Naive B cell (primary cell): ENCODE measurements around the gene FBXW11. TPM values are rescaled to one million over a fixed set of nuclear protein-coding genes. Genes with fewer than 3 reads are reported as not detected.
"Not testable (repeated sequence)": the region's sequence is repeated elsewhere in the genome, so short reads cannot be mapped to it uniquely, and the experiment has no call there.

Source experiments
- ATAC-seq, 2 donors: fragments of 150-1000 bp; cut with Tn5 transposase; 2 replicates each; pipeline ENCODE4 v1.10.0; 2021; ENCODE audit warnings: low read depth in 2 of 2, mild to moderate bottlenecking in 2 of 2, moderate library complexity in 2 of 2
- DNase-seq: peaks from one replicate; pipeline ENCODE4 v3.0.0; 2022
- H3K27ac Mint-ChIP-seq, 6 donors: one replicate each; pipeline ENCODE4 v1.8.0; 2020 to 2022; ENCODE audit warnings: mild to moderate bottlenecking in 6 of 6, mixed read lengths in 6 of 6, moderate library complexity in 5 of 6, inconsistent platforms in 2 of 6
- H3K27me3 Mint-ChIP-seq, 3 donors: one replicate each; pipeline ENCODE4 v1.8.0; 2021 to 2022; ENCODE audit warnings: mixed read lengths in 3 of 3, mild to moderate bottlenecking in 1 of 3
- H3K36me3 Mint-ChIP-seq, 2 donors: one replicate each; pipeline ENCODE4 v1.8.0; 2020 to 2022; ENCODE audit warnings: mixed read lengths in 2 of 2, inconsistent platforms in 1 of 2, mild to moderate bottlenecking in 1 of 2
- H3K4me1 Mint-ChIP-seq, 3 donors: one replicate each; pipeline ENCODE4 v1.8.0; 2020 to 2022; ENCODE audit warnings: mixed read lengths in 3 of 3, inconsistent platforms in 1 of 3, mild to moderate bottlenecking in 1 of 3, moderate library complexity in 1 of 3
- H3K4me3 Mint-ChIP-seq, 8 donors: one replicate each; pipeline ENCODE4 v1.8.0; 2020 to 2022; ENCODE audit warnings: mild to moderate bottlenecking in 8 of 8, mixed read lengths in 8 of 8, moderate library complexity in 8 of 8, inconsistent platforms in 2 of 8
- H3K9me3 Mint-ChIP-seq, 7 donors: one replicate each; pipeline ENCODE4 v1.8.0; 2020 to 2022; ENCODE audit warnings: mixed read lengths in 7 of 7, mild to moderate bottlenecking in 5 of 7, inconsistent platforms in 2 of 7, moderate library complexity in 1 of 7
- polyA plus RNA-seq, 6 donors: library from polyadenylated mRNA; unstranded; fragments of 300-500 nt; fragmentation: Illumina TruSeq; gene quantifications; one replicate each; pipeline ENCODE4 v1.2.3, GENCODE V29; 2021; ENCODE audit warnings: low read depth in 6 of 6

Gene FBXW11
- polyA plus RNA-seq, 6 donors from 2014 or later, result 35.9 to 48.0 (median 41.5) TPM

GRCh38 chr5:172044631-172045314 is 38.3 kb upstream of the FBXW11 start:
- Mint-ChIP-seq H3K4me1 (peaks cover 7 to 13% (median 9%) of the 10 kb centered on the region in 3 donors), H3K4me3 (peak overlapping the region in 1 of 8 donors; percentile 80), H3K27ac (peak overlapping the region; percentile 42 to 98 (median 74)), H3K9me3 (no peaks in the 10 kb centered on the region), H3K36me3 (peaks cover 12 to 27% of the 10 kb centered on the region in 2 donors), H3K27me3 (no peaks in the 10 kb centered on the region)
- DNase-seq (no peak), ATAC-seq (no peak)

- peaks cover 10 to 14% (median 12%) of the 10 kb centered on the region in 3 donors for H3K4me1 Mint-ChIP-seq
- H3K27me3 Mint-ChIP-seq, result no peaks in the 10 kb centered on the region
- peak overlapping the region in 1 of 8 donors; percentile 42 for H3K4me3 Mint-ChIP-seq
- H3K27ac Mint-ChIP-seq, result peak overlapping the region in 2 of 6 donors; percentile 71 to 73
- no peaks in the 10 kb centered on the region for H3K9me3 Mint-ChIP-seq
- DNase-seq (no peak), ATAC-seq (no peak)
- peaks cover 12 to 20% of the 10 kb centered on the region in 2 donors for H3K36me3 Mint-ChIP-seq
These were observed 37.4 kb upstream of the FBXW11 start for GRCh38 chr5:172043865-172044264.

DNA sequence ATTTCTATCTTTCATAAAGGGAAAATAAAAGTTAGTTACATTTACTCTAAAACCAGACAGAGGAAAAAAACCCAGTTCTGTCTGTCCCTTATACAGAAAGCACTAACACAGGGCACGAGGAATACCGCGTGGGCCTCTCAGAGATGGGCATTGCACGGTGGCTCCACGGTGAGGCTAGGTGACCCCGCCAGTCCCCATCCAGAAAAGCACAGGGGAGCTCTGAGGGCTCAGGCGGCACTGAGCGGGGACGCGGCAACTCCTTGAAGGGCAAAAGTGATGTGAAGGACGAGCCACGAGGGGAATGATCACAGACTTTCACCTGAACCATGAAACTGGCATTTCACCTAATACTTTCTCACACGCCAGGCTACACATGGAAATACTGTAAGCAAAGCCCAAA is 35.7 kb upstream of the FBXW11 start:
- Mint-ChIP-seq H3K36me3 (peaks cover 8 to 24% of the 10 kb centered on the region in 2 donors), H3K9me3 (peaks cover 0 to 3% (median 0%) of the 10 kb centered on the region in 7 donors), H3K4me3 (peak overlapping the region in 1 of 8 donors; percentile 9), H3K4me1 (peaks cover 9 to 14% (median 10%) of the 10 kb centered on the region in 3 donors), H3K27ac (peak overlapping the region in 3 of 6 donors; percentile 66 to 86 (median 71)), H3K27me3 (no peaks in the 10 kb centered on the region)
- DNase-seq (no peak), ATAC-seq (no peak)

GRCh38 chr5:172038167-172038566 is 31.7 kb upstream of the FBXW11 start:
- peaks cover 20 to 23% (median 20%) of the 10 kb centered on the region in 3 donors for H3K4me1 Mint-ChIP-seq
- no peak for DNase-seq

GRCh38 chr5:172035049-172035448 is 28.6 kb upstream of the FBXW11 start:
- Mint-ChIP-seq H3K4me3 (peak overlapping the region in 6 of 8 donors; percentile 12 to 71 (median 46)), H3K27me3 (no peaks in the 10 kb centered on the region), H3K4me1 (peaks cover 16 to 21% (median 17%) of the 10 kb centered on the region in 3 donors), H3K36me3 (peaks cover 19 to 33% of the 10 kb centered on the region in 2 donors), H3K9me3 (peaks cover 5 to 23% (median 11%) of the 10 kb centered on the region in 7 donors), H3K27ac (peak overlapping the region in 4 of 6 donors; percentile 10 to 52 (median 32))
- ATAC-seq (peak; percentile 78 to 85), DNase-seq (peak; percentile 14)

More at GRCh38 chr5:172038167-172038566, 31.7 kb upstream of the FBXW11 start:
- peaks cover 0 to 3% (median 0%) of the 10 kb centered on the region in 7 donors for H3K9me3 Mint-ChIP-seq
- H3K36me3 Mint-ChIP-seq, result peaks cover 4 to 13% of the 10 kb centered on the region in 2 donors
- H3K27ac Mint-ChIP-seq, result no peak overlapping the region
- no peak overlapping the region for H3K4me3 Mint-ChIP-seq
- ATAC-seq, result no peak
- H3K27me3 Mint-ChIP-seq, result no peaks in the 10 kb centered on the region

DNA sequence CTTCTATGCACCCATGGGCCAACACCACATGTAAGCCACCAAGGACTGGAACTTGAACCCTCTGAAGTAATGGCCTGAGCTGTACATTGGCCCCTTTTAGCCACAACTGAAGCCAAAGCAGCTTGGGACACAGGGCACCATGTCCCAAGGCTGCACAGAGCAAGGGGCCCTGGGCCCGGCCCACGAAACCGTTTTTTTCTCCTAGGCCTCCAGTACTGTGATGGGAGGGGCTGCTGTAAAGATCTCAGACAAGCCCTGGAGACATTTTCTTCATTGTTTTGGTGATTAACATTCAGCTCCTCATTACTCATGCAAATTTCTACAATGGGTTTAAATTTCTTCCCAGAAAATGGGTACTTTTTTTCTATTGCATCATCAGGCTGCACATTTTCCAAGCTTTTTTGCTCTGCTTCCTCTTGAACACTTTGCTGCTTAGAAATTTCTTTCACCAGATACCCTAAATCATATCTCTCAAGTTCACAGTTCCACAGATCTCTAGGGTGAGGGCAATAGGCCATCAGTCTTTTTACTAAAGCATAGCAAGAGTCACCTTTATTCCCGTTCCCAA is 25.5 kb upstream of the FBXW11 start:
- no peak overlapping the region for H3K27ac Mint-ChIP-seq
- DNase-seq (no peak), ATAC-seq (no peak)
- H3K4me1 Mint-ChIP-seq, result peaks cover 11 to 18% (median 16%) of the 10 kb centered on the region in 3 donors
- peaks cover 5 to 23% (median 10%) of the 10 kb centered on the region in 7 donors for H3K9me3 Mint-ChIP-seq
- H3K4me3 Mint-ChIP-seq, result no peak overlapping the region
- H3K27me3 Mint-ChIP-seq, result no peaks in the 10 kb centered on the region
- H3K36me3 Mint-ChIP-seq, result peaks cover 19 to 21% of the 10 kb centered on the region in 2 donors

GRCh38 chr5:172029876-172030275 is 23.4 kb upstream of the FBXW11 start:
- no peak for ATAC-seq
- Mint-ChIP-seq H3K27ac (no peak overlapping the region), H3K4me3 (no peak overlapping the region), H3K36me3 (peaks cover 15 to 21% of the 10 kb centered on the region in 2 donors), H3K4me1 (peaks cover 4 to 12% (median 6%) of the 10 kb centered on the region in 3 donors), H3K27me3 (no peaks in the 10 kb centered on the region), H3K9me3 (peaks cover 5 to 23% (median 10%) of the 10 kb centered on the region in 7 donors)
- no peak for DNase-seq

- Mint-ChIP-seq H3K4me1 (peaks cover 0 to 6% (median 2%) of the 10 kb centered on the region in 3 donors), H3K36me3 (peaks cover 15 to 21% of the 10 kb centered on the region in 2 donors), H3K27ac (no peak overlapping the region), H3K4me3 (no peak overlapping the region), H3K9me3 (peaks cover 5 to 23% (median 10%) of the 10 kb centered on the region in 7 donors), H3K27me3 (no peaks in the 10 kb centered on the region)
- no peak for DNase-seq
- no peak for ATAC-seq
These were observed 21.7 kb upstream of the FBXW11 start for GRCh38 chr5:172028167-172028566.

DNA sequence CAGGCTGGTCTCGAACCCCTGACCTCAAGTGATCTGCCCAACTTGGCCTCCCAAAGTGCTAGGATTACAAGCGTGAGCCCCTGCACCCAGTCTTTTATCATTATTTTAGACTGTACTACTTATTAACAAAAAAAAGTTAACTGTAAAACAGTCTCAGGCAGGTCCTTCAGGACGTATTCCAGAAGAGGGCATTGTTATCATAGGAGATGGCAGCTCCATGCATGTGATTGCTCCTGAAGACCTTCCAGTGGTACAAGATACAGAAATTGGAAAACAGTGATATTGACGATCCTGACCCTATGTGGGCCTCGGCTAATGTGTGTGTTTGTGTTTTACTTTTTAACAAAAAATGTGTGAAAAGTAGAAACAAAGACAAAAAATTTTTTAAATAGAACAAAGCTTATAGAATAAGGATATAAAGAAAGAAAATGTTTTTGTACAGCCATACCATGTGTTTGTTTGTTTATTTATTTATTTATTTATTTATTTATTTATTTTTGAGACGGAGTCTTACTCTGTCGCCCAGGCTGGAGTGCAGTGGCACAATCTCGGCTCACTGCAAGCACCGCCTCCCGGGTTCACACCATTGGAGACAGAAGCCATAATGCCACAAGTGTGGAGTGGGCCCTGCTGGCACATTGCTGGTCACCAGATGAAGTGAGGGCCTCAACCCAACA is 13.8 kb upstream of the FBXW11 start:
- H3K4me1 Mint-ChIP-seq, DNase-seq, H3K27ac Mint-ChIP-seq, ATAC-seq, H3K4me3 Mint-ChIP-seq, H3K36me3 Mint-ChIP-seq, H3K27me3 Mint-ChIP-seq, H3K9me3 Mint-ChIP-seq: not testable (repeated sequence)

- H3K27ac Mint-ChIP-seq, result peak overlapping the region in 1 of 6 donors; percentile 13
- no peaks in the 10 kb centered on the region for H3K36me3 Mint-ChIP-seq
- DNase-seq, result no peak
- no peak for ATAC-seq
- H3K27me3 Mint-ChIP-seq, result no peaks in the 10 kb centered on the region
- H3K4me1 Mint-ChIP-seq, result no peaks in the 10 kb centered on the region
- H3K4me3 Mint-ChIP-seq, result no peak overlapping the region
- no peaks in the 10 kb centered on the region for H3K9me3 Mint-ChIP-seq
These were observed 8.9 kb upstream of the FBXW11 start for GRCh38 chr5:172015346-172015745.

DNA sequence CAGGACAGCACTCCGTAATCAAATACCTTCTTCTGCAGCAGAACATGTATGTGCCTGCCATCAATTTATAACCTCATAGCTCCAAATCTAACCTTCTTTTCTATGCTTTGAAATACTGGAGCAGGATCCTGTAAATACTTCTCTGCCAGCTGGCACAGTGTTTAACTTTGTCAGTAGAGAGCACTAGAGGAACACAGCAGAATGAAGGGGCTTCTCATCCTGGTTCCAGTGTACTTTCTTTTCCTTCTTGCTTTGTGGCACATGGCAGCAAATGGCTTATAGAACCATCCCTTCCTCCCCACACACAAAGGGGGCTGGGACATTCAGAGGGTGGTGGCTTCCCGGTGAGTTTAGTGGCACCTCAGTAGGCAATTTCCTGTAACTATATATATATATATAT is 3.8 kb upstream of the FBXW11 start:
- no peaks in the 10 kb centered on the region for H3K9me3 Mint-ChIP-seq
- H3K27me3 Mint-ChIP-seq, result no peaks in the 10 kb centered on the region
- no peak for DNase-seq
- no peaks in the 10 kb centered on the region for H3K36me3 Mint-ChIP-seq
- H3K27ac Mint-ChIP-seq, result no peak overlapping the region
- H3K4me3 Mint-ChIP-seq, result peak overlapping the region in 1 of 8 donors; percentile 56
- ATAC-seq, result no peak
- peaks cover 16 to 24% (median 19%) of the 10 kb centered on the region in 3 donors for H3K4me1 Mint-ChIP-seq

- Mint-ChIP-seq H3K4me1 (peaks cover 22 to 29% (median 25%) of the 10 kb centered on the region in 3 donors), H3K4me3 (peak overlapping the region in 1 of 8 donors; percentile 96), H3K27me3 (no peaks in the 10 kb centered on the region), H3K27ac (no peak overlapping the region), H3K36me3 (no peaks in the 10 kb centered on the region), H3K9me3 (no peaks in the 10 kb centered on the region)
- ATAC-seq (no peak), DNase-seq (no peak)
These were observed 3.3 kb upstream of the FBXW11 start for GRCh38 chr5:172009536-172010270.

DNA sequence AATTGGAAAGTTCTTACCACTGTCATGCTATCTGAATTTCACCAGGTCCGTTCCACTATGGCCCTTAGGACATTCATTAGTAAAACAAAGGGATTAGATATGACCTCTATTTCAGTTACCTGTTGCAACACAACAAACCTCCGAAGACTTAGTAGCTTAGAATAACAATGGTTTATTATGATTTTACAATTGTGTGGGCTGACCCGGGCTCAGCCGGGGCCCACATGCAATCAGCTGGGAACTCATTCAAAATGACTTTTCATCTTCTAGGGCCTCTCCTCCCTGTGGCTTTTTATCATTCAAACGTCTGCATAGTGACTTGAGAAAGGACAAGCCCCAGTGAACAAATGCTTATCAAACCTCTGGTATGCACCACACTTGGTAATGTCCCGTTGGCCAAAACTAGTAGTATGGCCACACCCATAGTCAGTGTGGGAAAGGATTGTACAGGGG is 2.3 kb upstream of the FBXW11 start:
- Mint-ChIP-seq H3K4me3 (peak overlapping the region in 3 of 8 donors; percentile 25 to 96 (median 65)), H3K4me1 (peaks cover 26 to 37% (median 29%) of the 10 kb centered on the region in 3 donors), H3K27ac (peak overlapping the region in 1 of 6 donors; percentile 52), H3K9me3 (no peaks in the 10 kb centered on the region), H3K36me3 (no peaks in the 10 kb centered on the region), H3K27me3 (no peaks in the 10 kb centered on the region)
- no peak for ATAC-seq
- no peak for DNase-seq
